B cell (primary cell): ENCODE data around the gene EEFSEC.

Experiments
- EZH2 ChIP-seq: IDR thresholded peaks from 2 replicates; pipeline ENCODE4 v1.6.1; 2012; ENCODE audit warnings: borderline replicate concordance, low read depth, mild to moderate bottlenecking, moderate library complexity, low read length; ENCODE audit not compliant: insufficient read depth, poor library complexity, severe bottlenecking
- TF ChIP-seq, protein P1 (sequence below): fragments of 200-600 bp; IDR thresholded peaks from one replicate; pipeline ENCODE4 v1.8.0; 2022; ENCODE audit warnings: antibody characterized with exemption, mild to moderate bottlenecking

DNA sequence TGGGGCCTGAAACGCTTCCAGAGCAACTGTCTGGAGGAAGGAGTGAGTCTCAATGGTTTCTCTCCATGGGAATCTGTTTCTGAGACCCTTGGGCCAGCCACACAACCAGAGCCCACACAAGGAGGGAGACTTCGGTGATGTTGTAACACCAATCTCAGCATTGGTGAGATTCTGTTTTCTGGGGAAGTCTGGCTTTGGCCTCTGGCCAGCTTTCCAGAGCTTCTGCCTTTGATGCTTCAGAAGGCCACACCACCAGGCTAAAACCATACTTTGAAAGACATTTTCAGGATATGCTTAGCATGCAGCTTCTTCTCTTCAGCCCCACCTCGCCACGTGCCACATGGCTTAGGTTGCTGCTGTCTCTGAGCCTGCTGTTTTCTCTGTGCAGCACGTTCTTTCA is 3.6 kb upstream of the EEFSEC start:
- TF ChIP-seq, protein P1, sequence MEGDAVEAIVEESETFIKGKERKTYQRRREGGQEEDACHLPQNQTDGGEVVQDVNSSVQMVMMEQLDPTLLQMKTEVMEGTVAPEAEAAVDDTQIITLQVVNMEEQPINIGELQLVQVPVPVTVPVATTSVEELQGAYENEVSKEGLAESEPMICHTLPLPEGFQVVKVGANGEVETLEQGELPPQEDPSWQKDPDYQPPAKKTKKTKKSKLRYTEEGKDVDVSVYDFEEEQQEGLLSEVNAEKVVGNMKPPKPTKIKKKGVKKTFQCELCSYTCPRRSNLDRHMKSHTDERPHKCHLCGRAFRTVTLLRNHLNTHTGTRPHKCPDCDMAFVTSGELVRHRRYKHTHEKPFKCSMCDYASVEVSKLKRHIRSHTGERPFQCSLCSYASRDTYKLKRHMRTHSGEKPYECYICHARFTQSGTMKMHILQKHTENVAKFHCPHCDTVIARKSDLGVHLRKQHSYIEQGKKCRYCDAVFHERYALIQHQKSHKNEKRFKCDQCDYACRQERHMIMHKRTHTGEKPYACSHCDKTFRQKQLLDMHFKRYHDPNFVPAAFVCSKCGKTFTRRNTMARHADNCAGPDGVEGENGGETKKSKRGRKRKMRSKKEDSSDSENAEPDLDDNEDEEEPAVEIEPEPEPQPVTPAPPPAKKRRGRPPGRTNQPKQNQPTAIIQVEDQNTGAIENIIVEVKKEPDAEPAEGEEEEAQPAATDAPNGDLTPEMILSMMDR: no peak
- TF ChIP-seq EZH2: no peak
